WTC11 (cell line): ENCODE measurements around the gene WDR3. TPM values are rescaled to one million over a fixed set of nuclear protein-coding genes. Genes with fewer than 3 reads are reported as not detected.

Source experiments
- ATAC-seq: fragments of 200-7000 bp; cut with Tn5 transposase; 2 replicates; pipeline ENCODE4 v1.10.0; 2021; ENCODE audit warnings: mild to moderate bottlenecking, moderate library complexity
- CTCF ChIA-PET: fragments of 300-600 bp; sonication (Branson Sonifier 250); formaldehyde crosslinking; loops from one replicate; lab custom pipeline; 2021; ENCODE audit warnings: antibody characterized with exemption; lab: Charles Lee
- POLR2A ChIA-PET: fragments of 350-600 bp; sonication (Branson Sonifier 250); formaldehyde crosslinking; loops from one replicate; lab custom pipeline; 2021; ENCODE audit warnings: antibody characterized with exemption; lab: Charles Lee
- DNase-seq: peaks from one replicate; pipeline ENCODE4 v3.0.0; 2021; ENCODE audit warnings: low spot score
- H3K27ac Mint-ChIP-seq: 2 replicates; pipeline ENCODE4 v1.8.0; 2021; ENCODE audit warnings: mixed read lengths
- H3K27me3 Mint-ChIP-seq: 2 replicates; pipeline ENCODE4 v1.8.0; 2021; ENCODE audit warnings: low read depth, mild to moderate bottlenecking, moderate library complexity, mixed read lengths
- H3K36me3 Mint-ChIP-seq: 2 replicates; pipeline ENCODE4 v1.8.0; 2021; ENCODE audit warnings: mixed read lengths
- H3K4me1 Mint-ChIP-seq: 2 replicates; pipeline ENCODE4 v1.8.0; 2022; ENCODE audit warnings: mixed read lengths
- H3K4me3 Mint-ChIP-seq: 2 replicates; pipeline ENCODE4 v1.8.0; 2021; ENCODE audit warnings: mild to moderate bottlenecking, moderate library complexity, mixed read lengths
- H3K9me3 Mint-ChIP-seq: 2 replicates; pipeline ENCODE4 v1.8.0; 2021; ENCODE audit warnings: mixed read lengths
- ATF1 ChIP-seq: sonication (generic); formaldehyde crosslinking; IDR thresholded peaks from 2 replicates; pipeline ENCODE4 v1.8.1; 2023; ENCODE audit warnings: mild to moderate bottlenecking, moderate library complexity, missing genetic modification reagents
- CBFB ChIP-seq: sonication (generic); formaldehyde crosslinking; IDR thresholded peaks from 2 replicates; pipeline ENCODE4 v1.8.1; 2022; ENCODE audit warnings: mild to moderate bottlenecking, low read depth, missing genetic modification reagents
- ELF4 ChIP-seq: sonication (generic); formaldehyde crosslinking; IDR thresholded peaks from 2 replicates; pipeline ENCODE4 v1.8.1; 2022; ENCODE audit warnings: low read depth, mild to moderate bottlenecking, moderate library complexity, missing genetic modification reagents
- HMGA2 ChIP-seq: fragments of 250-450 bp; sonication (Bioruptor Pico); IDR thresholded peaks from 2 replicates; pipeline ENCODE4 v1.4.0; 2021; ENCODE audit warnings: mild to moderate bottlenecking, moderate library complexity
- KAT7 ChIP-seq: sonication (generic); formaldehyde crosslinking; IDR thresholded peaks from 2 replicates; pipeline ENCODE4 v1.8.1; 2023; ENCODE audit warnings: missing genetic modification reagents, mild to moderate bottlenecking, borderline replicate concordance
- MXD4 ChIP-seq: fragments of 250-450 bp; sonication (Bioruptor Pico); IDR thresholded peaks from 2 replicates; pipeline ENCODE4 v1.8.0; 2021; ENCODE audit warnings: mild to moderate bottlenecking, moderate library complexity, borderline replicate concordance
- MYBL2 ChIP-seq: sonication (generic); formaldehyde crosslinking; IDR thresholded peaks from 2 replicates; pipeline ENCODE4 v1.8.1; 2023; ENCODE audit warnings: mild to moderate bottlenecking, moderate library complexity, missing genetic modification reagents
- NFATC4 ChIP-seq: fragments of 250-450 bp; sonication (Bioruptor Pico); IDR thresholded peaks from 2 replicates; pipeline ENCODE4 v1.9.0; 2021; ENCODE audit warnings: mild to moderate bottlenecking
- NFE2L1 ChIP-seq: sonication (generic); formaldehyde crosslinking; IDR thresholded peaks from 2 replicates; pipeline ENCODE4 v1.8.1; 2023; ENCODE audit warnings: missing genetic modification reagents
- RORB ChIP-seq: fragments of 250-450 bp; sonication (Bioruptor Pico); IDR thresholded peaks from 2 replicates; pipeline ENCODE4 v1.9.0; 2021; ENCODE audit warnings: mild to moderate bottlenecking
- SMAD4 ChIP-seq: sonication (generic); formaldehyde crosslinking; IDR thresholded peaks from 2 replicates; pipeline ENCODE4 v1.8.0; 2022; ENCODE audit warnings: mild to moderate bottlenecking, missing genetic modification reagents
- SOX15 ChIP-seq: fragments of 250-450 bp; sonication (Bioruptor Pico); IDR thresholded peaks from 2 replicates; pipeline ENCODE4 v1.9.0; 2021; ENCODE audit warnings: mild to moderate bottlenecking
- TEAD1 ChIP-seq: sonication (generic); formaldehyde crosslinking; IDR thresholded peaks from 2 replicates; pipeline ENCODE4 v1.8.0; 2022; ENCODE audit warnings: mild to moderate bottlenecking, missing genetic modification reagents
- TEAD4 ChIP-seq: sonication (generic); formaldehyde crosslinking; IDR thresholded peaks from 2 replicates; pipeline ENCODE4 v1.8.0; 2022; ENCODE audit warnings: mild to moderate bottlenecking, missing genetic modification reagents
- ZBTB21 ChIP-seq: sonication (generic); formaldehyde crosslinking; IDR thresholded peaks from 2 replicates; pipeline ENCODE4 v1.8.1; 2023; ENCODE audit warnings: mild to moderate bottlenecking, missing genetic modification reagents, borderline replicate concordance
- ZNF232 ChIP-seq: sonication (generic); formaldehyde crosslinking; IDR thresholded peaks from 2 replicates; pipeline ENCODE4 v1.8.0; 2022; ENCODE audit warnings: mild to moderate bottlenecking, missing genetic modification reagents
- ZNF317 ChIP-seq: sonication (generic); formaldehyde crosslinking; IDR thresholded peaks from 2 replicates; pipeline ENCODE4 v1.8.1; 2023; ENCODE audit warnings: low read depth, mild to moderate bottlenecking, moderate library complexity, missing genetic modification reagents, borderline replicate concordance
- ZNF671 ChIP-seq: fragments of 250-450 bp; sonication (Bioruptor Pico); IDR thresholded peaks from 2 replicates; pipeline ENCODE4 v1.8.0; 2021; ENCODE audit warnings: mild to moderate bottlenecking
- total RNA-seq: library from RNA; stranded (reverse); gene quantifications from 3 replicates; pipeline ENCODE4 v1.2.3, GENCODE V29; 2021
- TF ChIP-seq, protein P1 (sequence below): sonication (generic); formaldehyde crosslinking; IDR thresholded peaks from 2 replicates; pipeline ENCODE4 v1.8.1; 2023; ENCODE audit warnings: mild to moderate bottlenecking, missing genetic modification reagents, moderate library complexity
- TF ChIP-seq, protein P2 (sequence below): fragments of 250-450 bp; sonication (Bioruptor Pico); conservative IDR thresholded peaks from 2 replicates; pipeline ENCODE4 v1.9.0; 2021; ENCODE audit warnings: mild to moderate bottlenecking
- TF ChIP-seq, protein P3 (sequence below): fragments of 250-450 bp; sonication (Bioruptor Pico); IDR thresholded peaks from 2 replicates; pipeline ENCODE4 v1.9.0; 2021; ENCODE audit warnings: mild to moderate bottlenecking
- TF ChIP-seq, protein P4 (sequence below): fragments of 250-450 bp; sonication (Bioruptor Pico); IDR thresholded peaks from 2 replicates; pipeline ENCODE4 v1.9.0; 2021; ENCODE audit warnings: mild to moderate bottlenecking, borderline replicate concordance
- TF ChIP-seq, protein P5 (sequence below): sonication (generic); formaldehyde crosslinking; conservative IDR thresholded peaks from 2 replicates; pipeline ENCODE4 v1.8.1; 2023; ENCODE audit warnings: mild to moderate bottlenecking, low read depth, missing genetic modification reagents, moderate library complexity
- TF ChIP-seq, protein P6 (sequence below): sonication (generic); formaldehyde crosslinking; conservative IDR thresholded peaks from 2 replicates; pipeline ENCODE4 v1.8.1; 2022; ENCODE audit warnings: mild to moderate bottlenecking, missing genetic modification reagents

WDR3 gene
- total RNA-seq, 1 experiment from 2014 or later = 50.0 TPM

DNA sequence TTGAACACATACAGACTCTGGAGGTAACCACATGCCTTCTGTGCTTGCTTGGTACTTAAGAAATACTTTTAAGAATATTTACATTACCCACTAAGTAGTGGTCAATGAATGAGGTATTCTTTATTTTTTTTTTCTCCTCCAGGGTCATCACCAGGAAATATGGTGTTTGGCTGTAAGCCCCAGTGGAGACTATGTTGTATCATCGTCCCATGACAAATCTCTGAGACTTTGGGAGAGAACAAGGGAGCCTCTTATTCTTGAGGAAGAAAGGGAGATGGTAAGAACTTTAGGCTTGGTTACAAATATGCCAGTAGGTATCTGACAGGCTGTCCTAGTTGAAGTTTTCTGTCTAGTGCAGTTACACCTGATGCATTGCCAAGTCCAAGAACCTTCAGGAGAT lies 22.8 kb downstream of the WDR3 start:
- no peak for ATAC-seq
- Mint-ChIP-seq H3K27ac (no peak overlapping the region), H3K4me3 (no peak overlapping the region), H3K36me3 (peaks cover 85% of the 10 kb centered on the region), H3K27me3 (no peaks in the 10 kb centered on the region), H3K4me1 (no peaks in the 10 kb centered on the region), H3K9me3 (no peaks in the 10 kb centered on the region)
- CTCF ChIA-PET = no interaction called here
- no peak for TF ChIP-seq NFATC4 (CRISPR knock-in tag)
- TF ChIP-seq ZNF232 (CRISPR knock-in tag) = no peak
- no peak for TF ChIP-seq ELF4 (CRISPR knock-in tag)
- no peak for TF ChIP-seq TEAD1 (CRISPR knock-in tag)
- TF ChIP-seq, protein P1, sequence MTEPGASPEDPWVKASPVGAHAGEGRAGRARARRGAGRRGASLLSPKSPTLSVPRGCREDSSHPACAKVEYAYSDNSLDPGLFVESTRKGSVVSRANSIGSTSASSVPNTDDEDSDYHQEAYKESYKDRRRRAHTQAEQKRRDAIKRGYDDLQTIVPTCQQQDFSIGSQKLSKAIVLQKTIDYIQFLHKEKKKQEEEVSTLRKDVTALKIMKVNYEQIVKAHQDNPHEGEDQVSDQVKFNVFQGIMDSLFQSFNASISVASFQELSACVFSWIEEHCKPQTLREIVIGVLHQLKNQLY (CRISPR knock-in tag) = no peak
- TF ChIP-seq NFE2L1 (CRISPR knock-in tag) = no peak
- TF ChIP-seq KAT7 = no peak
- TF ChIP-seq SMAD4 = no peak
- no peak for TF ChIP-seq CBFB
- no peak for TF ChIP-seq HMGA2 (CRISPR knock-in tag)
- no peak for TF ChIP-seq ATF1
- TF ChIP-seq, protein P2, sequence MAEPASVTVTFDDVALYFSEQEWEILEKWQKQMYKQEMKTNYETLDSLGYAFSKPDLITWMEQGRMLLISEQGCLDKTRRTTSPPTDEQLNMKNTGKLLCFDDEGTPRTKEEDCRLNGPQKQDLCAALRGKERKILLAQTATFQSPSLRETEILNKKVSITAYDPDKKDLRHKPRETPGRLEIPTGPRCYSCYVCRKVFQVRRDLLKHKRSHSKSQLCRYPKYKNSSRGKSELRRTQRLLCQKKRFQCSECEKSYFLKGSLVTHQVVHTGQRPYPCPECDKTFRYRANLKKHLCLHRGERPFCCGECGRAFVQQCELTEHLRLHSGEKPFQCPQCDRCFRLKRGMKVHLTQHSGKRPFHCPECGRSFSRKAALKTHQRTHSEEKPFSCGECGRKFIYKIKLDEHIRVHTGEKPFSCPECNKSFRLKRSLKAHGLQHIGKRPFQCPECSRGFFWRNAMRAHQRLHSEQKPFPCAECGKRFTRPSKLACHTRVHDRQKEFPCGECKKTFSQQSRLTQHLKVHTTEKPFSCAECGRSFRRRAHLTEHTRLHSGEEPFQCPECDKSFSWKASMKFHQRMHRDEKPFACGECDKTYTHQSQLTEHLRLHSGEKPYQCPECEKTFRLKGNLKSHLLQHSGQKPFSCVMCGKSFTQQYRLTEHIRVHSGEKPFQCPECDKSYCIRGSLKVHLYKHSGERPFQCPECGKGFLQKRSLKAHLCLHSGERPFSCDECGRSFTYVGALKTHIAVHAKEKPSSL (CRISPR knock-in tag) = no peak
- no peak for TF ChIP-seq TEAD4 (CRISPR knock-in tag)
- no peak for TF ChIP-seq ZNF671
- TF ChIP-seq RORB (CRISPR knock-in tag) = no peak
- TF ChIP-seq MXD4 (CRISPR knock-in tag) = no peak
- TF ChIP-seq, protein P3, sequence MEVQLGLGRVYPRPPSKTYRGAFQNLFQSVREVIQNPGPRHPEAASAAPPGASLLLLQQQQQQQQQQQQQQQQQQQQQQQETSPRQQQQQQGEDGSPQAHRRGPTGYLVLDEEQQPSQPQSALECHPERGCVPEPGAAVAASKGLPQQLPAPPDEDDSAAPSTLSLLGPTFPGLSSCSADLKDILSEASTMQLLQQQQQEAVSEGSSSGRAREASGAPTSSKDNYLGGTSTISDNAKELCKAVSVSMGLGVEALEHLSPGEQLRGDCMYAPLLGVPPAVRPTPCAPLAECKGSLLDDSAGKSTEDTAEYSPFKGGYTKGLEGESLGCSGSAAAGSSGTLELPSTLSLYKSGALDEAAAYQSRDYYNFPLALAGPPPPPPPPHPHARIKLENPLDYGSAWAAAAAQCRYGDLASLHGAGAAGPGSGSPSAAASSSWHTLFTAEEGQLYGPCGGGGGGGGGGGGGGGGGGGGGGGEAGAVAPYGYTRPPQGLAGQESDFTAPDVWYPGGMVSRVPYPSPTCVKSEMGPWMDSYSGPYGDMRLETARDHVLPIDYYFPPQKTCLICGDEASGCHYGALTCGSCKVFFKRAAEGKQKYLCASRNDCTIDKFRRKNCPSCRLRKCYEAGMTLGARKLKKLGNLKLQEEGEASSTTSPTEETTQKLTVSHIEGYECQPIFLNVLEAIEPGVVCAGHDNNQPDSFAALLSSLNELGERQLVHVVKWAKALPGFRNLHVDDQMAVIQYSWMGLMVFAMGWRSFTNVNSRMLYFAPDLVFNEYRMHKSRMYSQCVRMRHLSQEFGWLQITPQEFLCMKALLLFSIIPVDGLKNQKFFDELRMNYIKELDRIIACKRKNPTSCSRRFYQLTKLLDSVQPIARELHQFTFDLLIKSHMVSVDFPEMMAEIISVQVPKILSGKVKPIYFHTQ (CRISPR knock-in tag) = no peak
- no peak for TF ChIP-seq ZBTB21 (CRISPR knock-in tag)
- TF ChIP-seq, protein P4, sequence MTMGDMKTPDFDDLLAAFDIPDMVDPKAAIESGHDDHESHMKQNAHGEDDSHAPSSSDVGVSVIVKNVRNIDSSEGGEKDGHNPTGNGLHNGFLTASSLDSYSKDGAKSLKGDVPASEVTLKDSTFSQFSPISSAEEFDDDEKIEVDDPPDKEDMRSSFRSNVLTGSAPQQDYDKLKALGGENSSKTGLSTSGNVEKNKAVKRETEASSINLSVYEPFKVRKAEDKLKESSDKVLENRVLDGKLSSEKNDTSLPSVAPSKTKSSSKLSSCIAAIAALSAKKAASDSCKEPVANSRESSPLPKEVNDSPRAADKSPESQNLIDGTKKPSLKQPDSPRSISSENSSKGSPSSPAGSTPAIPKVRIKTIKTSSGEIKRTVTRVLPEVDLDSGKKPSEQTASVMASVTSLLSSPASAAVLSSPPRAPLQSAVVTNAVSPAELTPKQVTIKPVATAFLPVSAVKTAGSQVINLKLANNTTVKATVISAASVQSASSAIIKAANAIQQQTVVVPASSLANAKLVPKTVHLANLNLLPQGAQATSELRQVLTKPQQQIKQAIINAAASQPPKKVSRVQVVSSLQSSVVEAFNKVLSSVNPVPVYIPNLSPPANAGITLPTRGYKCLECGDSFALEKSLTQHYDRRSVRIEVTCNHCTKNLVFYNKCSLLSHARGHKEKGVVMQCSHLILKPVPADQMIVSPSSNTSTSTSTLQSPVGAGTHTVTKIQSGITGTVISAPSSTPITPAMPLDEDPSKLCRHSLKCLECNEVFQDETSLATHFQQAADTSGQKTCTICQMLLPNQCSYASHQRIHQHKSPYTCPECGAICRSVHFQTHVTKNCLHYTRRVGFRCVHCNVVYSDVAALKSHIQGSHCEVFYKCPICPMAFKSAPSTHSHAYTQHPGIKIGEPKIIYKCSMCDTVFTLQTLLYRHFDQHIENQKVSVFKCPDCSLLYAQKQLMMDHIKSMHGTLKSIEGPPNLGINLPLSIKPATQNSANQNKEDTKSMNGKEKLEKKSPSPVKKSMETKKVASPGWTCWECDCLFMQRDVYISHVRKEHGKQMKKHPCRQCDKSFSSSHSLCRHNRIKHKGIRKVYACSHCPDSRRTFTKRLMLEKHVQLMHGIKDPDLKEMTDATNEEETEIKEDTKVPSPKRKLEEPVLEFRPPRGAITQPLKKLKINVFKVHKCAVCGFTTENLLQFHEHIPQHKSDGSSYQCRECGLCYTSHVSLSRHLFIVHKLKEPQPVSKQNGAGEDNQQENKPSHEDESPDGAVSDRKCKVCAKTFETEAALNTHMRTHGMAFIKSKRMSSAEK (CRISPR knock-in tag) = no peak
- DNase-seq = no peak
- POLR2A ChIA-PET = no interaction called here

DNA sequence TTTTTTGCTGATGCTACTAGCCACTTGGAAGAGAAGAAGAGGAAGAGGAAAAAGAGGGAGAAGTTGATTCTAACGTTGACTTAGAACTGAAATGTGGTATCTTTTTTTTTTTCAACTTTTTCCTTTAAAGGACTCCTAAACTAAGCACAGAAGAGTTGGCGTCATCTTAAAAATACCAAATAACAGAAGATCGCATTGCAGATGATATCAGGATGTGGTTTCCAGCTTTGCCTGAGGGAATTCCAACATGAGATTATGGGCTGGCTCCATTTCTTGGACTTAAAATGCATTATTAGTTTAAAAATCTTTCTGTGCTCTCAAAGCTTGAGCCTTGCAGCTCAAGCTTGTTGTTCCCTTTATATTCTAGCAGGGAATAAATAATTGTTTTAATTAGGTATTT lies 29.8 kb downstream of the WDR3 start:
- CTCF ChIA-PET = no interaction called here
- ATAC-seq = no peak
- H3K4me3 Mint-ChIP-seq = no peak overlapping the region
- H3K36me3 Mint-ChIP-seq = peaks cover 50% of the 10 kb centered on the region
- H3K4me1 Mint-ChIP-seq = no peaks in the 10 kb centered on the region
- H3K27ac Mint-ChIP-seq = no peak overlapping the region
- H3K9me3 Mint-ChIP-seq = no peaks in the 10 kb centered on the region
- DNase-seq = no peak
- no peaks in the 10 kb centered on the region for H3K27me3 Mint-ChIP-seq
- POLR2A ChIA-PET = no interaction called here
- TF ChIP-seq MYBL2 (CRISPR knock-in tag) (no peak), ZNF317 (CRISPR knock-in tag) (no peak), SOX15 (CRISPR knock-in tag) (no peak), NFATC4 (CRISPR knock-in tag) (no peak)
- TF ChIP-seq, protein P5, sequence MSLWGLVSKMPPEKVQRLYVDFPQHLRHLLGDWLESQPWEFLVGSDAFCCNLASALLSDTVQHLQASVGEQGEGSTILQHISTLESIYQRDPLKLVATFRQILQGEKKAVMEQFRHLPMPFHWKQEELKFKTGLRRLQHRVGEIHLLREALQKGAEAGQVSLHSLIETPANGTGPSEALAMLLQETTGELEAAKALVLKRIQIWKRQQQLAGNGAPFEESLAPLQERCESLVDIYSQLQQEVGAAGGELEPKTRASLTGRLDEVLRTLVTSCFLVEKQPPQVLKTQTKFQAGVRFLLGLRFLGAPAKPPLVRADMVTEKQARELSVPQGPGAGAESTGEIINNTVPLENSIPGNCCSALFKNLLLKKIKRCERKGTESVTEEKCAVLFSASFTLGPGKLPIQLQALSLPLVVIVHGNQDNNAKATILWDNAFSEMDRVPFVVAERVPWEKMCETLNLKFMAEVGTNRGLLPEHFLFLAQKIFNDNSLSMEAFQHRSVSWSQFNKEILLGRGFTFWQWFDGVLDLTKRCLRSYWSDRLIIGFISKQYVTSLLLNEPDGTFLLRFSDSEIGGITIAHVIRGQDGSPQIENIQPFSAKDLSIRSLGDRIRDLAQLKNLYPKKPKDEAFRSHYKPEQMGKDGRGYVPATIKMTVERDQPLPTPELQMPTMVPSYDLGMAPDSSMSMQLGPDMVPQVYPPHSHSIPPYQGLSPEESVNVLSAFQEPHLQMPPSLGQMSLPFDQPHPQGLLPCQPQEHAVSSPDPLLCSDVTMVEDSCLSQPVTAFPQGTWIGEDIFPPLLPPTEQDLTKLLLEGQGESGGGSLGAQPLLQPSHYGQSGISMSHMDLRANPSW = no peak
- TF ChIP-seq, protein P6, sequence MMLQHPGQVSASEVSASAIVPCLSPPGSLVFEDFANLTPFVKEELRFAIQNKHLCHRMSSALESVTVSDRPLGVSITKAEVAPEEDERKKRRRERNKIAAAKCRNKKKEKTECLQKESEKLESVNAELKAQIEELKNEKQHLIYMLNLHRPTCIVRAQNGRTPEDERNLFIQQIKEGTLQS (CRISPR knock-in tag) = no peak
